Ishikawa (cell line): ENCODE measurements around the gene ANK2.

Experiments
- CEBPB ChIP-seq: IDR thresholded peaks from 2 replicates; pipeline ENCODE4 v1.6.1; 2012
- CREB1 ChIP-seq: IDR thresholded peaks from 2 replicates; pipeline ENCODE4 v1.6.1; 2012; ENCODE audit warnings: low read depth
- EGR1 ChIP-seq: IDR thresholded peaks from 2 replicates; pipeline ENCODE4 v1.6.1; 2012
- EP300 ChIP-seq: IDR thresholded peaks from 2 replicates; pipeline ENCODE4 v1.6.1; 2012; ENCODE audit warnings: borderline replicate concordance
- FOXM1 ChIP-seq: IDR thresholded peaks from 2 replicates; pipeline ENCODE4 v1.6.1; 2012; ENCODE audit warnings: low read depth, borderline replicate concordance
- MAX ChIP-seq: IDR thresholded peaks from 2 replicates; pipeline ENCODE4 v1.6.1; 2012
- NFIC ChIP-seq: IDR thresholded peaks from 2 replicates; pipeline ENCODE4 v1.6.1; 2012
- RAD21 ChIP-seq: IDR thresholded peaks from 2 replicates; pipeline ENCODE4 v1.6.1; 2012; ENCODE audit warnings: low read depth
- REST ChIP-seq: IDR thresholded peaks from 2 replicates; pipeline ENCODE4 v1.6.1; 2012; ENCODE audit warnings: low read depth, mild to moderate bottlenecking
- TAF1 ChIP-seq: IDR thresholded peaks from 2 replicates; pipeline ENCODE4 v1.6.1; 2012; ENCODE audit warnings: low read depth, mild to moderate bottlenecking
- TCF12 ChIP-seq: IDR thresholded peaks from 2 replicates; pipeline ENCODE4 v1.6.1; 2012; ENCODE audit warnings: low read depth
- TEAD4 ChIP-seq: IDR thresholded peaks from 2 replicates; pipeline ENCODE4 v1.6.1; 2012
- USF1 ChIP-seq: IDR thresholded peaks from 2 replicates; pipeline ENCODE4 v1.6.1; 2012
- YY1 ChIP-seq: IDR thresholded peaks from 2 replicates; pipeline ENCODE4 v1.6.1; 2012; ENCODE audit warnings: low read depth
- ZBTB7A ChIP-seq: IDR thresholded peaks from 2 replicates; pipeline ENCODE4 v1.6.1; 2012; ENCODE audit warnings: low read depth

ANK2 gene

GRCh38 chr4:113109106-113109718 is 59.8 kb downstream of the ANK2 start:
- TF ChIP-seq TEAD4 = no peak
- TF ChIP-seq REST = no peak
- TF ChIP-seq YY1 = no peak
- TF ChIP-seq EGR1 = no peak
- no peak for TF ChIP-seq CREB1
- TF ChIP-seq CEBPB = no peak
- TF ChIP-seq MAX = no peak
- no peak for TF ChIP-seq ZBTB7A
- no peak for TF ChIP-seq EP300
- no peak for TF ChIP-seq NFIC
- TF ChIP-seq TCF12 = no peak
- no peak for TF ChIP-seq TAF1
- no peak for TF ChIP-seq RAD21
- no peak for TF ChIP-seq FOXM1

GRCh38 chr4:113112338-113112978 is 63.0 kb downstream of the ANK2 start:
- no peak for TF ChIP-seq TCF12
- no peak for TF ChIP-seq REST
- no peak for TF ChIP-seq NFIC

GRCh38 chr4:113113151-113113550 is 63.7 kb downstream of the ANK2 start:
- TF ChIP-seq RAD21 (no peak), FOXM1 (no peak), MAX (no peak), USF1 (no peak), NFIC (no peak), CREB1 (no peak), REST (no peak), EGR1 (no peak), EP300 (no peak), TEAD4 (no peak), ZBTB7A (no peak), TCF12 (no peak), TAF1 (no peak), YY1 (no peak), CEBPB (no peak)

GRCh38 chr4:113114884-113115283 is 65.4 kb downstream of the ANK2 start:
- TF ChIP-seq TCF12 = no peak
- TF ChIP-seq FOXM1 = no peak
- no peak for TF ChIP-seq CREB1
- no peak for TF ChIP-seq TEAD4
- TF ChIP-seq USF1 = no peak
- TF ChIP-seq CEBPB = no peak
- TF ChIP-seq EGR1 = no peak
- no peak for TF ChIP-seq YY1
- no peak for TF ChIP-seq MAX
- TF ChIP-seq ZBTB7A = no peak
- no peak for TF ChIP-seq RAD21
- TF ChIP-seq TAF1 = no peak
